ENCODE measurements around the gene HOXD1.
A peak's percentile ranks its signal among the peaks of the same experiment; 100 is the strongest.

HOXD1 gene

GRCh38 chr2:176187899-176188773 is at the start of gene HOXD1:
TSS of gene HOXD1 (plus strand) at chr2:176188668. CDS start at chr2:176188802, 134 bp downstream.
- no peak for DNase-seq

GRCh38 chr2:176138923-176139660 is 49.4 kb upstream of the HOXD1 start:
- no peak for DNase-seq

GRCh38 chr2:176139661-176140512 is 48.6 kb upstream of the HOXD1 start:
- DNase-seq: no peak

GRCh38 chr2:176140513-176141317 is 47.8 kb upstream of the HOXD1 start:
- peak; percentile 62 for DNase-seq

- no peak for DNase-seq
Measured at GRCh38 chr2:176142281-176142680, 46.2 kb upstream of the HOXD1 start.

- DNase-seq: no peak
Measured at GRCh38 chr2:176145085-176145969, 43.1 kb upstream of the HOXD1 start.

- no peak for DNase-seq
Measured at GRCh38 chr2:176146101-176146500, 42.4 kb upstream of the HOXD1 start.

- DNase-seq: no peak
Measured at GRCh38 chr2:176146645-176147044, 41.8 kb upstream of the HOXD1 start.

GRCh38 chr2:176147210-176147799 is 41.2 kb upstream of the HOXD1 start:
- no peak for DNase-seq

GRCh38 chr2:176147800-176148496 is 40.5 kb upstream of the HOXD1 start:
- DNase-seq: no peak

GRCh38 chr2:176148751-176149421 is 39.6 kb upstream of the HOXD1 start:
- no peak for DNase-seq

- DNase-seq: no peak
Measured at GRCh38 chr2:176149481-176149938, 39.0 kb upstream of the HOXD1 start.

- no peak for DNase-seq
Measured at GRCh38 chr2:176149939-176150583, 38.4 kb upstream of the HOXD1 start.

- no peak for DNase-seq
Measured at GRCh38 chr2:176150584-176151441, 37.7 kb upstream of the HOXD1 start.

GRCh38 chr2:176151442-176152287 is 36.8 kb upstream of the HOXD1 start, which contains the start of gene HOXD4:
TSS of gene HOXD4 (plus strand) at chr2:176151550. CDS start at chr2:176151634, 84 bp downstream.
- no peak for DNase-seq

GRCh38 chr2:176152350-176153181 is 35.9 kb upstream of the HOXD1 start:
- DNase-seq: no peak
